Heart right ventricle (tissue), 16 donors: ENCODE data around the gene CTAGE1. TPM values are rescaled to one million over a fixed set of nuclear protein-coding genes. Genes with fewer than 3 reads are reported as not detected.

Experiments
- ATAC-seq, 8 donors: fragments of 200-7000 bp; cut with Tn5 transposase; one replicate each; pipeline ENCODE4 v1.9.1; 2020; ENCODE audit warnings: mild to moderate bottlenecking in 8 of 8, moderate library complexity in 8 of 8, moderate number of reproducible peaks in 1 of 8
- DNase-seq, 2 donors: peaks; one replicate each; pipeline ENCODE4 v3.0.0-alpha.2; 2020
- H3K27ac ChIP-seq, 10 donors: fragments of 200-600 bp; sonication (generic) in 2 of 10; one replicate each; pipeline versions ENCODE4 v1.5.0 to v1.8.0; 2020 to 2022; ENCODE audit warnings: mild to moderate bottlenecking in 3 of 10
- H3K27me3 ChIP-seq, 7 donors: fragments of 200-600 bp; one replicate each; pipeline ENCODE4 v1.8.0; 2021 to 2022; ENCODE audit warnings: mild to moderate bottlenecking in 2 of 7
- H3K36me3 ChIP-seq, 9 donors: fragments of 200-600 bp; sonication (generic) in 1 of 9; one replicate each; pipeline versions ENCODE4 v1.5.0 to v1.8.0; 2020 to 2022; ENCODE audit warnings: mild to moderate bottlenecking in 2 of 9
- H3K4me1 ChIP-seq, 9 donors: fragments of 200-600 bp; sonication (generic) in 1 of 9; one replicate each; pipeline versions ENCODE4 v1.5.0 to v1.8.0; 2020 to 2022; ENCODE audit warnings: mild to moderate bottlenecking in 4 of 9
- H3K4me3 ChIP-seq, 10 donors: fragments of 200-600 bp; sonication (generic) in 2 of 10; one replicate each; pipeline versions ENCODE4 v1.5.0 to v1.8.0; 2020 to 2022; ENCODE audit warnings: mild to moderate bottlenecking in 7 of 10, moderate library complexity in 2 of 10
- H3K9me3 ChIP-seq, 11 donors: fragments of 200-600 bp in 10 of 11; sonication (generic) in 2 of 11; one replicate each; pipeline versions ENCODE4 v1.5.0 to v1.8.0; 2013 to 2022; ENCODE audit warnings: mild to moderate bottlenecking in 2 of 11, control low read depth in 1 of 11, moderate library complexity in 1 of 11
- WGBS, 2 donors: extraction: QIAGEN DNeasy Blood & Tissue Kit; methylation state at CpG; one replicate each; pipeline ENCODE4 v1.1.7; 2013; ENCODE audit warnings: inconsistent platforms in 1 of 2; 5-methylcytosine and 5-hydroxymethylcytosine counted together
- intact Hi-C, 10 donors: fragments of 100-400 bp; cut with DNase I; formaldehyde crosslinking; loops; one replicate each; pipeline versions ENCODE4 v1.11.1 to v1.14.2; 2022
- polyA plus RNA-seq, 2 donors: library from polyadenylated mRNA; stranded (reverse); fragments of 200-250 nt; gene quantifications; one replicate each; pipeline ENCODE4 v1.2.3, GENCODE V29; 2013
- total RNA-seq, 10 donors: library from RNA; stranded (reverse); fragmentation: NEBNext Ultra II Directional in 3 of 10; extraction: Animal tissue kit (Norgen Biotek cat#: 25700) in 3 of 10; gene quantifications; one replicate each; pipeline versions ENCODE4 v1.2.1 to v1.2.4, GENCODE V29; 2021 to 2023
- TF ChIP-seq, protein P1 (sequence below), 9 donors: fragments of 200-600 bp; sonication (generic) in 2 of 9; IDR thresholded peaks; one replicate each; pipeline versions ENCODE4 v1.5.0 to v1.8.0; 2021 to 2022; ENCODE audit warnings: antibody characterized with exemption in 9 of 9, mild to moderate bottlenecking in 5 of 9, moderate library complexity in 1 of 9
- donor health status: Arrhythmogenic right ventricular cardiomyopathy.
- donor health status: ischemic (EF 13 %, LVEDD 7.1; RV severe dilation, severe dysfunction).
- donor health status: healthy with polysubstance abuse.
- donor health status: DM: no; HTN: yes; CAD: no.
- donor health status: DM: no; HTN: no; CAD: no.
- donor health status: ischemic (EF 25% LVEDD 6.9; RV normal size, moderate dysfunction).
- donor health status: ischemic (EF 25% LVEDD 5.7; RV mildly dilated, moderate dysfunction).
- donor health status: healthy.
- donor health status: DM: yes; HTN: yes; CAD: no.
- donor health status: Ischemic cardiomyopathy.
- donor health status: ischemic (EF 35%, LVEDD 5.7; RV mildly dilated, moderate dysfunction).
- donor health status: nonischemic (EF 11% LVEDD 7.7; RV severe dilation, severe dysfunction).
- donor health status: DM: yes; HTN: yes; CAD: no.
- donor health status: PGD.
- donor health status: ischemic (EF 29% LVEDD 5.4; RV normal size, mild dysfunction).
- donor health status: nonischemic (EF 23%, LVEDD 6.1; RV moderate dilation, normal function).

Gene CTAGE1
- total and polyA plus RNA-seq, 12 donors: 0.07 to 0.10 TPM; not detected in 10

DNA sequence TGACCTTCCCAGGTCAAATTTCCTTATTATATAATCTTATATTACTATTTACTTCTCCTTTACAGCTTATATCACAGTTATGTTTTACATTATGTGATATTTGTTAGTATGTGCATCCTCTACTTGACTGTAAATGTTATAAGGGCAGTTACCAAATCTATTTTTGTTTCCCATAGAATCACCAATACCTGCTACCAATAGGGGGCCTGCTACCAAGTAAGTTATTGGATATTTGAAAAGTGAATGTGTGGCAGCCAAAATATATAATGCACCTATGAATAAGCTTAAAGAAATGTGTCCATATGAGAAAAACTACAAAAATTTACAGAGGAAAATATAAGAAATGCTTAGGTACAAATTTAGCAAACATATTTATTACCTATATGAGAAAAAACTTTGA, 23.9 kb upstream of the CTAGE1 start:
- Histone ChIP-seq H3K4me1 (no peaks in the 10 kb centered on the region), H3K36me3 (no peaks in the 10 kb centered on the region), H3K9me3 (peaks cover 0 to 11% (median 0%) of the 10 kb centered on the region in 11 donors), H3K27me3 (no peaks in the 10 kb centered on the region), H3K27ac (no peak overlapping the region), H3K4me3 (no peak overlapping the region)
- TF ChIP-seq, protein P1, sequence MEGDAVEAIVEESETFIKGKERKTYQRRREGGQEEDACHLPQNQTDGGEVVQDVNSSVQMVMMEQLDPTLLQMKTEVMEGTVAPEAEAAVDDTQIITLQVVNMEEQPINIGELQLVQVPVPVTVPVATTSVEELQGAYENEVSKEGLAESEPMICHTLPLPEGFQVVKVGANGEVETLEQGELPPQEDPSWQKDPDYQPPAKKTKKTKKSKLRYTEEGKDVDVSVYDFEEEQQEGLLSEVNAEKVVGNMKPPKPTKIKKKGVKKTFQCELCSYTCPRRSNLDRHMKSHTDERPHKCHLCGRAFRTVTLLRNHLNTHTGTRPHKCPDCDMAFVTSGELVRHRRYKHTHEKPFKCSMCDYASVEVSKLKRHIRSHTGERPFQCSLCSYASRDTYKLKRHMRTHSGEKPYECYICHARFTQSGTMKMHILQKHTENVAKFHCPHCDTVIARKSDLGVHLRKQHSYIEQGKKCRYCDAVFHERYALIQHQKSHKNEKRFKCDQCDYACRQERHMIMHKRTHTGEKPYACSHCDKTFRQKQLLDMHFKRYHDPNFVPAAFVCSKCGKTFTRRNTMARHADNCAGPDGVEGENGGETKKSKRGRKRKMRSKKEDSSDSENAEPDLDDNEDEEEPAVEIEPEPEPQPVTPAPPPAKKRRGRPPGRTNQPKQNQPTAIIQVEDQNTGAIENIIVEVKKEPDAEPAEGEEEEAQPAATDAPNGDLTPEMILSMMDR (IDR thresholded peaks at IDR 0.05): no peak
- ATAC-seq (no peak), DNase-seq (no peak)
- intact Hi-C loops: no loop called here

DNA sequence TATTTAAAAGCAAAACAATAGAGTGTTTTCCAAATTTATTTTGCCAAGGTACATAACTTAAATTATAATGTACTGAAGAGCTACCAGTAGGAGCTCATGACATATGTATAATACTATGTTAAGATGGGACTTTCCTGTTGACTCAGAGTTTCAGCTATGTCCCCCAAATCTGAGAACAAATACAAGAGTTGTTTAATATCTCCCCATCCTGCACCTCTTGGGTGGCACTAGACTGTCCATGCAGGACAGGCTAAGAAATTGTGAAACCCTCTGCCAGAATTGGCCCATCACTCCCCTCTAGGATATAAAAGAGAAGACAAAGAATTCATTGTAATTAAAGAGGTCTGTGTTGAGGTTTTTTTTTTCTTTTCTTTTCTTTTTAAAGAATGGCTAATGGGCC, 21.7 kb upstream of the CTAGE1 start:
- TF ChIP-seq, protein P1 (IDR thresholded peaks at IDR 0.05): no peak
- Histone ChIP-seq H3K4me3 (no peak overlapping the region), H3K27ac (no peak overlapping the region), H3K4me1 (no peaks in the 10 kb centered on the region), H3K36me3 (no peaks in the 10 kb centered on the region), H3K9me3 (peaks cover 0 to 11% (median 0%) of the 10 kb centered on the region in 11 donors), H3K27me3 (no peaks in the 10 kb centered on the region)
- intact Hi-C loops: loop anchor here in 3 of 10 donors (10.0 kb wide), 3 partner anchors 55 to 65 kb away; no protein-coding TSS in a partner anchor
- DNase-seq (no peak), ATAC-seq (no peak)

DNA sequence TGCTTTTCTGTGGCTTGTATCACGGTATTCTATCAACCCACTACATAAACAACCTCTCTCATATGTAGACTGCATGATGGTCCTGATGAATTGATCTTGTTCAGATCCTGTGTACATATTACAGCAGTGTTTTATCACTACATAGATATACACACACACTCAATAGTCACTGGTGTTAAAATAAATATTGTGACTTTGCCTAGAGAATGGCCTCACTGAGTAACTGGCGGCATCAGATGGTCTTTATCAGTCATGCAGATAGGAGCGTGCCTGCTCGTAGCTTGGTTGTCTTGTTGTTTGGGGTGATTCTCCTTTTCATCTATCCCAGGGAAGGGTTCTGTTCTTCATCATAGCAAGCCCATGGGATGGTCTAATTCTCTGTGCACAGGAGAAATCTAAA, 18.4 kb upstream of the CTAGE1 start:
- Histone ChIP-seq H3K4me3 (no peak overlapping the region), H3K27ac (no peak overlapping the region), H3K27me3 (no peaks in the 10 kb centered on the region), H3K4me1 (peaks cover 0 to 20% (median 16%) of the 10 kb centered on the region in 9 donors), H3K36me3 (no peaks in the 10 kb centered on the region), H3K9me3 (no peaks in the 10 kb centered on the region)
- intact Hi-C loops: loop anchor here in 3 of 10 donors (10.0 kb wide), 3 partner anchors 51 to 69 kb away; no protein-coding TSS in a partner anchor
- WGBS, 2 donors: 74 to 75% methylated on average over 4 of the region's 4 CpGs
- ATAC-seq (no peak), DNase-seq (no peak)
- TF ChIP-seq, protein P1 (IDR thresholded peaks at IDR 0.05): no peak

DNA sequence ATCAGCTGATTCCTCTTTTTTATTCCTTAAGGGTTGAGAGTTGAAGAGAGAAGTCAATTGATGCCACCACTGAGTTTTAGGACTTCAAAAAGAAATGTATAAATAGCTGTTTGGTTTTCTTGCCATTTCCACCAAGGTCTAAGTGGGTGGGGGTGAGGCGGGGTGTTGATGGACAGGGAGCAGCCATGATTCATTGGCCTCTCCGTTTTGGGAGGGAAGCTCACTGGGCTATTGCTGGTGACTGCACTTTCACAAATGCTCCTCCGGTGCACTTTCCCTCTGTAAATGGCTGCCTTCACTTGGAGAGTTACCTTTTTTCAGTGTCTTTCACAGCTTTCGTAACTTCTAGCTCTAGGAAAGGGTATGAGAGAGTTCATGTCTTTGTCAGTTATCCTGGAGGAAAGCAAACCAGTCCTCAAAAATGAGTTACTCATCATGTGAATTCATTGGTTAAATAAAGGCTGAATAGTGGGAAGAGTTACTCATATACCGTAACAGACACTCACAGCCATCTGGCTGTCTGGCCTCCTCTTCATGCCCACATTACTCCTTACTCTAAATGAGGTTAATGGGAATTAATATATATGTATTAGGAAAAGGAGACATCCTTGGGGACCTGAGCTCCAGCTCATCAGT, 17.4 kb upstream of the CTAGE1 start:
- intact Hi-C loops: loop anchor here in 3 of 10 donors (10.0 kb wide), 3 partner anchors 50 to 70 kb away; no protein-coding TSS in a partner anchor
- WGBS, 2 donors: 66 to 82% methylated on average over 5 of the region's 5 CpGs
- Histone ChIP-seq H3K36me3 (no peaks in the 10 kb centered on the region), H3K27ac (no peak overlapping the region), H3K27me3 (no peaks in the 10 kb centered on the region), H3K9me3 (no peaks in the 10 kb centered on the region), H3K4me1 (peaks cover 0 to 20% (median 16%) of the 10 kb centered on the region in 9 donors), H3K4me3 (no peak overlapping the region)
- DNase-seq (no peak), ATAC-seq (no peak)
- TF ChIP-seq, protein P1 (IDR thresholded peaks at IDR 0.05): no peak
